H1 (cell line): Measurements from ENCODE around the gene NRAS. TPM values are rescaled to one million over a fixed set of nuclear protein-coding genes. Genes with fewer than 3 reads are reported as not detected.

ENCODE experiments used
- ATF3 ChIP-seq: IDR thresholded peaks from 2 replicates; pipeline ENCODE4 v1.6.1; 2011; ENCODE audit warnings: low read depth, mild to moderate bottlenecking, low read length; ENCODE audit not compliant: insufficient read depth
- BACH1 ChIP-seq: IDR thresholded peaks from 2 replicates; pipeline ENCODE4 v1.6.1; 2012; ENCODE audit warnings: low read length, improper control_type of control experiment
- CHD1 ChIP-seq: IDR thresholded peaks from 2 replicates; pipeline ENCODE4 v1.6.1; 2012; ENCODE audit warnings: low read depth, low read length, improper control_type of control experiment
- CTBP2 ChIP-seq: IDR thresholded peaks from 2 replicates; pipeline ENCODE4 v1.7.0; 2011; ENCODE audit warnings: borderline replicate concordance, mild to moderate bottlenecking, moderate library complexity, mixed read lengths, low read length; ENCODE audit not compliant: insufficient read depth, insufficient read length
- CTCF ChIP-seq, 3 experiments: IDR thresholded peaks; 1 replicate in 2 of 3; 2 replicates in 1 of 3; pipeline versions ENCODE4 v1.5.1 to v1.6.1; 2011; ENCODE audit warnings: low read length in 3 of 3, mild to moderate bottlenecking in 3 of 3, inconsistent platforms in 2 of 3, low read depth in 1 of 3, moderate library complexity in 1 of 3; ENCODE audit not compliant: insufficient read depth in 1 of 3; ENCODE audit errors: control extremely low read depth in 1 of 3
- E2F6 ChIP-seq: IDR thresholded peaks from 2 replicates; pipeline ENCODE4 v1.6.1; 2012; ENCODE audit warnings: inconsistent platforms
- EP300 ChIP-seq, 2 experiments: IDR thresholded peaks; 1 replicate in 1 of 2; 2 replicates in 1 of 2; pipeline ENCODE4 v1.6.1; 2011 to 2012; ENCODE audit warnings: low read depth in 2 of 2, low read length in 2 of 2, mild to moderate bottlenecking in 2 of 2, borderline replicate concordance in 1 of 2, inconsistent platforms in 1 of 2, moderate library complexity in 1 of 2
- JUN ChIP-seq: IDR thresholded peaks from 2 replicates; pipeline ENCODE4 v1.6.1; 2011; ENCODE audit warnings: low read depth, mild to moderate bottlenecking, improper control_type of control experiment, low read length
- KDM4A ChIP-seq: IDR thresholded peaks from one replicate; pipeline ENCODE4 v1.7.1; 2012; ENCODE audit warnings: low read depth, mild to moderate bottlenecking, moderate library complexity, low read length, inconsistent platforms; ENCODE audit not compliant: severe bottlenecking
- MAX ChIP-seq: IDR thresholded peaks from 2 replicates; pipeline ENCODE4 v1.6.1; 2012; ENCODE audit warnings: inconsistent platforms
- NANOG ChIP-seq: IDR thresholded peaks from 2 replicates; pipeline ENCODE4 v1.6.1; 2011; ENCODE audit warnings: low read length, low read depth, mild to moderate bottlenecking, inconsistent platforms; ENCODE audit not compliant: insufficient read depth, poor library complexity, severe bottlenecking
- SIX5 ChIP-seq: IDR thresholded peaks from 2 replicates; pipeline ENCODE4 v1.6.1; 2011; ENCODE audit warnings: mild to moderate bottlenecking, low read depth, low read length
- SP1 ChIP-seq: IDR thresholded peaks from 2 replicates; pipeline ENCODE4 v1.6.1; 2011; ENCODE audit warnings: low read depth, low read length
- SUZ12 ChIP-seq: fragments of 200-600 bp; sonication (generic); IDR thresholded peaks from 2 replicates; pipeline ENCODE4 v1.6.1; 2012; ENCODE audit warnings: mild to moderate bottlenecking, inconsistent platforms, low read length, moderate library complexity, mixed read lengths
- TAF7 ChIP-seq: optimal IDR thresholded peaks from 2 replicates; pipeline ENCODE3; 2011; ENCODE audit warnings: low read depth, mild to moderate bottlenecking, inconsistent platforms, low read length, moderate library complexity, borderline replicate concordance
- USF2 ChIP-seq: IDR thresholded peaks from 2 replicates; pipeline ENCODE4 v1.6.1; 2011; ENCODE audit warnings: low read length, improper control_type of control experiment
- YY1 ChIP-seq: IDR thresholded peaks from 2 replicates; pipeline ENCODE4 v1.6.1; 2011; ENCODE audit warnings: low read depth, mild to moderate bottlenecking, low read length
- polyA plus RNA-seq, 7 experiments: library from polyadenylated mRNA; depleted of rRNA in 3 of 7; stranded (reverse) in 5 of 7; unstranded in 2 of 7; fragments of >200 nt in 5 of 7; fragments of 200-250 nt in 2 of 7; gene quantifications; 1 replicate in 5 of 7; 2 replicates in 1 of 7; 4 replicates in 1 of 7; pipeline versions ENCODE4 v1.2.1 to v1.2.3, GENCODE V29; 2011 to 2013; ENCODE audit warnings: missing spikeins in 2 of 7, mixed read lengths in 2 of 7
- total RNA-seq: library from RNA; stranded (reverse); fragmentation: NEBNext Ultra II Directional; extraction: Animal tissue kit (Norgen Biotek cat#: 25700); gene quantifications from 2 replicates; pipeline ENCODE4 v1.2.1, GENCODE V29; 2021

The NRAS gene
- total and polyA plus RNA-seq, 2 of the 8 experiments (the other 6 are each of a cell fraction or from before 2014, with no cell fraction given): 24.5 to 65.1 TPM

GRCh38 chr1:114716304-114717170 lies at the start of gene NRAS (continued):
- TF ChIP-seq SIX5 (no peak), USF2 (peak; percentile 91), SP1 (peak; percentile 53; the same call in 1 of the 2 replicates), MAX (peak; percentile 97), CTBP2 (no peak), YY1 (peak; percentile 87; the same call in 1 of the 2 replicates), BACH1 (no peak), E2F6 (no peak), EP300 (IDR thresholded peaks at IDR 0.05; ENCODE audit: borderline replicate concordance in 1 of 2, low read depth in 2 of 2, low read length in 2 of 2) (peak in 1 of 2 experiments; percentile 57; a peak in 1 of 3 replicates), JUN (no peak), NANOG (no peak), TAF7 (peak; percentile 73), SUZ12 (no peak), CHD1 (no peak), KDM4A (peak; percentile 92), CTCF (IDR thresholded peaks at IDR 0.05; ENCODE audit: control extremely low read depth in 1 of 3, insufficient read depth in 1 of 3, low read depth in 1 of 3, low read length in 3 of 3) (no peak), ATF3 (peak; percentile 95)
